Loucy (cell line): ENCODE measurements around the gene ASH1L.
"Not testable (repeated sequence)": the region's sequence is repeated elsewhere in the genome, so short reads cannot be mapped to it uniquely, and the experiment has no call there.

Experiments used
- CTCF ChIP-seq: fragments of 200-600 bp; sonication (generic); conservative IDR thresholded peaks from 2 replicates; pipeline ENCODE4 v1.5.1; 2014; ENCODE audit warnings: mild to moderate bottlenecking, antibody characterized with exemption, low read length
- EZH2phosphoT487 ChIP-seq: fragments of 200-600 bp; IDR thresholded peaks from 2 replicates; pipeline ENCODE4 v1.6.1; 2018; ENCODE audit warnings: antibody characterized with exemption, mild to moderate bottlenecking, moderate library complexity, borderline replicate concordance

GRCh38 chr1:155442431-155442830, 120.2 kb downstream of the ASH1L start:
- not testable (repeated sequence) for TF ChIP-seq CTCF, EZH2phosphoT487
